Activated naive CD4-positive, alpha-beta T cell treated with anti-CD3 and anti-CD28 coated beads, Interleukin-2, amount 10 ng/mL, durations not matched to agents 5 hours and 36 hours (primary cell): Measurements from ENCODE around the gene AREG. TPM values are rescaled to one million over a fixed set of nuclear protein-coding genes. Genes with fewer than 3 reads are reported as not detected.

ENCODE experiments used
- total RNA-seq, 2 experiments: library from RNA; stranded (reverse); gene quantifications; one replicate each; pipeline ENCODE4 v1.2.3, GENCODE V29; 2021

Gene AREG, protein sequence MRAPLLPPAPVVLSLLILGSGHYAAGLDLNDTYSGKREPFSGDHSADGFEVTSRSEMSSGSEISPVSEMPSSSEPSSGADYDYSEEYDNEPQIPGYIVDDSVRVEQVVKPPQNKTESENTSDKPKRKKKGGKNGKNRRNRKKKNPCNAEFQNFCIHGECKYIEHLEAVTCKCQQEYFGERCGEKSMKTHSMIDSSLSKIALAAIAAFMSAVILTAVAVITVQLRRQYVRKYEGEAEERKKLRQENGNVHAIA
- total RNA-seq: under 1 TPM in 1 of 2 experiments, not detected in 1; 0.24 TPM

DNA sequence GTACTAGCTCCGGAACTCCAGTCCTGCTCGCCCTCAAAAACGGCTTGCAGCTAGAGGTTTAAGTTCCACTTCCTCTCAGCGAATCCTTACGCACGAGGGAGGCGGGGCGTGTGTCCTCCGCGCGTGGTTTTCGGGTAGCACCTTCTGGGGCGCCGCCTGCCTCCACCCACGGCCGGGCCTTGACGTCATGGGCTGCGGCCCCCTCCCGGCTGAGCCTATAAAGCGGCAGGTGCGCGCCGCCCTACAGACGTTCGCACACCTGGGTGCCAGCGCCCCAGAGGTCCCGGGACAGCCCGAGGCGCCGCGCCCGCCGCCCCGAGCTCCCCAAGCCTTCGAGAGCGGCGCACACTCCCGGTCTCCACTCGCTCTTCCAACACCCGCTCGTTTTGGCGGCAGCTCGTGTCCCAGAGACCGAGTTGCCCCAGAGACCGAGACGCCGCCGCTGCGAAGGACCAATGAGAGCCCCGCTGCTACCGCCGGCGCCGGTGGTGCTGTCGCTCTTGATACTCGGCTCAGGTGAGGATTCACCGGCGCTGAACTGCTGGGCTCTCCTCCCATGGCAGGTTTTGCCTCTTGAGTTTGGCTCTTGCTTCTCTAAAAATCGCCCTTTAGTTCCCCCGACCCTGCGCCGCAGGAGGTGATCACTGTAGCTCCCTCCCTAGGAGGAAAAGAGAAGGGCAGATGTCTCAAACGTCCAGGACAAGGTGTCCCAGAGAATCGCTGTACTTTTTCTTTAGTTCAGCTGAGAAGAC lies at the start of gene AREG:
TSS of gene AREG (plus strand) at position 246 of the 752 bp plus-strand sequence. CDS start at position 456, 210 bp downstream.

Other genes with a start within 250 kb of the AREG start
- not detected for gene EPGN, start 136.7 kb upstream of the AREG start, total RNA-seq
- not detected for gene EREG, start 80.0 kb upstream of the AREG start, total RNA-seq